MCF 10A (cell line): ENCODE results near the gene RCL1. TPM values are rescaled to one million over a fixed set of nuclear protein-coding genes. Genes with fewer than 3 reads are reported as not detected.

Experiments
- BruUV-seq: library from RNA; stranded (reverse); fragments of 400-500 nt; replicated peaks from 2 replicates; lab custom pipeline; 2021; lab: Mats Ljungman, UMichigan
- CTCF ChIA-PET: fragments of 300-600 bp; sonication (Branson Sonifier 250); formaldehyde crosslinking; extraction: SDS; loops from one replicate; lab custom pipeline; 2021; ENCODE audit warnings: antibody characterized with exemption, inconsistent platforms; lab: Yijun Ruan, JAX
- POLR2A ChIA-PET: fragments of 300-600, 350-650 bp; sonication (Branson Sonifier 250); formaldehyde crosslinking; extraction: SDS; loops from one replicate; lab custom pipeline; 2020; ENCODE audit warnings: antibody characterized with exemption, inconsistent platforms; lab: Yijun Ruan, JAX
- DNase-seq: peaks from one replicate; pipeline ENCODE4 v3.0.0-alpha.2; 2018; ENCODE audit not compliant: unreplicated experiment
- H3K27ac Mint-ChIP-seq: one replicate; pipeline ENCODE4 v1.8.0; 2022; ENCODE audit warnings: mild to moderate bottlenecking, low read depth, mixed read lengths; ENCODE audit not compliant: unreplicated experiment
- H3K27me3 Mint-ChIP-seq: one replicate; pipeline ENCODE4 v1.8.0; 2022; ENCODE audit warnings: mixed read lengths; ENCODE audit not compliant: insufficient read depth, unreplicated experiment
- H3K36me3 Mint-ChIP-seq: one replicate; pipeline ENCODE4 v1.8.0; 2022; ENCODE audit warnings: mild to moderate bottlenecking, moderate library complexity, mixed read lengths; ENCODE audit not compliant: insufficient read depth, unreplicated experiment
- H3K4me1 Mint-ChIP-seq: one replicate; pipeline ENCODE4 v1.8.0; 2022; ENCODE audit warnings: mixed read lengths; ENCODE audit not compliant: insufficient read depth, unreplicated experiment
- H3K4me3 Mint-ChIP-seq: one replicate; pipeline ENCODE4 v1.8.0; 2022; ENCODE audit warnings: mild to moderate bottlenecking, moderate library complexity, mixed read lengths; ENCODE audit not compliant: unreplicated experiment
- H3K9me3 Mint-ChIP-seq: one replicate; pipeline ENCODE4 v1.8.0; 2022; ENCODE audit warnings: mixed read lengths; ENCODE audit not compliant: unreplicated experiment
- intact Hi-C: fragments of 100-400 bp; cut with micrococcal nuclease; formaldehyde crosslinking; loops from 2 replicates; pipeline ENCODE4 v1.14.1; 2022
- total RNA-seq: library from RNA; stranded (reverse); gene quantifications from 2 replicates; pipeline ENCODE4 v1.2.3, GENCODE V29; 2022
- TF ChIP-seq, protein P1 (sequence below): fragments of 200-600 bp; IDR thresholded peaks from one replicate; pipeline ENCODE4 v1.8.0; 2022; ENCODE audit warnings: antibody characterized with exemption, mild to moderate bottlenecking; ENCODE audit not compliant: unreplicated experiment

Gene RCL1
- total RNA-seq, 1 experiment from 2014 or later, result 27.8 TPM

DNA sequence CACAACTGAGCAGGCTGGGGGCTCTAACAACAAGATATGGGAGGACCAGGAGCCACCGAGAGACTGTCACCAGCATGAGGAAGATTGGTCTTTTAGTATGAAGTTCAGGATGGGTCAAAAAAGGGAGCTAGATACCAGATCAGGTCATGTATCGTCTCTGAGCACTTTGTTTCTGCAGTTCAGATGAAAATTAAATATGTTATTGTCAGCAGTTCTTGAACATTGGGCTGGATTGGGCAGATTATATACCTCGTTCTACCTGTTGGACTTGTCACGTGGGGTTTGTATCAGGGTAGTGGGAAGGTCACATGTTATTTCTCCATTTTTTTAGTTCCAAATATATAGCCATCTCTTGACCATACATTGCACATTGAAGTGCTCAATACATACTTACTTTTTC, 47.3 kb downstream of the RCL1 start:
- BruUV-seq, result no TSS peak
- ChIA-PET POLR2A (interaction anchor here (0.9 kb wide), 1 partner anchor 20 kb away, joined by 3 read pairs; no protein-coding TSS in a partner anchor), CTCF (interaction anchor here (0.6 to 1.8 kb wide), 3 partner anchors 10 to 75 kb away, joined by 4 to 7 read pairs (median 6); no protein-coding TSS in a partner anchor)
- no peak for DNase-seq
- Mint-ChIP-seq H3K27ac (no peak overlapping the region), H3K9me3 (no peaks in the 10 kb centered on the region), H3K4me1 (peaks cover 14% of the 10 kb centered on the region), H3K36me3 (peaks cover 48% of the 10 kb centered on the region), H3K27me3 (no peaks in the 10 kb centered on the region), H3K4me3 (no peak overlapping the region)
- TF ChIP-seq, protein P1, sequence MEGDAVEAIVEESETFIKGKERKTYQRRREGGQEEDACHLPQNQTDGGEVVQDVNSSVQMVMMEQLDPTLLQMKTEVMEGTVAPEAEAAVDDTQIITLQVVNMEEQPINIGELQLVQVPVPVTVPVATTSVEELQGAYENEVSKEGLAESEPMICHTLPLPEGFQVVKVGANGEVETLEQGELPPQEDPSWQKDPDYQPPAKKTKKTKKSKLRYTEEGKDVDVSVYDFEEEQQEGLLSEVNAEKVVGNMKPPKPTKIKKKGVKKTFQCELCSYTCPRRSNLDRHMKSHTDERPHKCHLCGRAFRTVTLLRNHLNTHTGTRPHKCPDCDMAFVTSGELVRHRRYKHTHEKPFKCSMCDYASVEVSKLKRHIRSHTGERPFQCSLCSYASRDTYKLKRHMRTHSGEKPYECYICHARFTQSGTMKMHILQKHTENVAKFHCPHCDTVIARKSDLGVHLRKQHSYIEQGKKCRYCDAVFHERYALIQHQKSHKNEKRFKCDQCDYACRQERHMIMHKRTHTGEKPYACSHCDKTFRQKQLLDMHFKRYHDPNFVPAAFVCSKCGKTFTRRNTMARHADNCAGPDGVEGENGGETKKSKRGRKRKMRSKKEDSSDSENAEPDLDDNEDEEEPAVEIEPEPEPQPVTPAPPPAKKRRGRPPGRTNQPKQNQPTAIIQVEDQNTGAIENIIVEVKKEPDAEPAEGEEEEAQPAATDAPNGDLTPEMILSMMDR, result no peak
- intact Hi-C loops, result no loop called here

GRCh38 chr9:4842213-4842612, 49.5 kb downstream of the RCL1 start:
- BruUV-seq, result no TSS peak
- Mint-ChIP-seq H3K9me3 (no peaks in the 10 kb centered on the region), H3K36me3 (peaks cover 49% of the 10 kb centered on the region), H3K4me1 (no peaks in the 10 kb centered on the region), H3K27ac (no peak overlapping the region), H3K4me3 (no peak overlapping the region), H3K27me3 (no peaks in the 10 kb centered on the region)
- intact Hi-C loops, result no loop called here
- no peak for DNase-seq
- TF ChIP-seq, protein P1, result no peak
- POLR2A ChIA-PET, result no interaction called here
- CTCF ChIA-PET, result interaction anchor here (0.5 to 1.2 kb wide), 2 partner anchors 48 to 146 kb away, joined by 3 to 4 read pairs; no protein-coding TSS in a partner anchor

- Mint-ChIP-seq H3K9me3 (no peaks in the 10 kb centered on the region), H3K27ac (no peak overlapping the region), H3K36me3 (peaks cover 44% of the 10 kb centered on the region), H3K4me1 (no peaks in the 10 kb centered on the region), H3K27me3 (no peaks in the 10 kb centered on the region), H3K4me3 (no peak overlapping the region)
- no TSS peak for BruUV-seq
- CTCF ChIA-PET, result interaction anchor here (0.5 to 1.2 kb wide), 2 partner anchors 49 to 145 kb away, joined by 3 to 4 read pairs; no protein-coding TSS in a partner anchor
- TF ChIP-seq, protein P1, result no peak
- DNase-seq, result no peak
- intact Hi-C loops, result no loop called here
- POLR2A ChIA-PET, result no interaction called here
These were observed 50.0 kb downstream of the RCL1 start for GRCh38 chr9:4842734-4843133.

GRCh38 chr9:4844056-4844838, 51.5 kb downstream of the RCL1 start:
- H3K36me3 Mint-ChIP-seq, result peaks cover 39% of the 10 kb centered on the region
- no peak overlapping the region for H3K27ac Mint-ChIP-seq
- no TSS peak for BruUV-seq
- POLR2A ChIA-PET, result no interaction called here
- H3K27me3 Mint-ChIP-seq, result no peaks in the 10 kb centered on the region
- CTCF ChIA-PET, result interaction anchor here (0.5 to 1.3 kb wide), 5 partner anchors 21 to 256 kb away, joined by 3 to 4 read pairs (median 3); no protein-coding TSS in a partner anchor
- TF ChIP-seq, protein P1, result no peak
- intact Hi-C loops, result no loop called here
- no peaks in the 10 kb centered on the region for H3K4me1 Mint-ChIP-seq
- DNase-seq, result no peak
- no peak overlapping the region for H3K4me3 Mint-ChIP-seq
- no peaks in the 10 kb centered on the region for H3K9me3 Mint-ChIP-seq
